ENCODE measurements around the gene TOMM40L.
A peak's percentile ranks its signal among the peaks of the same experiment; 100 is the strongest.

The TOMM40L gene

GRCh38 chr1:161197560-161198193 is 28.2 kb upstream of the TOMM40L start:
- DNase-seq, result no peak

- DNase-seq, result no peak
Observed at GRCh38 chr1:161198194-161198896, 27.5 kb upstream of the TOMM40L start.

- DNase-seq, result no peak
Observed at GRCh38 chr1:161198897-161199431, 26.9 kb upstream of the TOMM40L start, which contains the start of gene ADAMTS4. TSS of gene ADAMTS4 (minus strand) at chr1:161199054. CDS start at chr1:161198627, 427 bp downstream.

- DNase-seq, result no peak
Observed at GRCh38 chr1:161199506-161200139, 26.2 kb upstream of the TOMM40L start.

GRCh38 chr1:161200421-161200991 is 25.4 kb upstream of the TOMM40L start:
- DNase-seq, result peak; percentile 49

- DNase-seq, result no peak
Observed at GRCh38 chr1:161200992-161201835, 24.6 kb upstream of the TOMM40L start.

- peak; percentile 95 for DNase-seq
Observed at GRCh38 chr1:161201836-161202712, 23.8 kb upstream of the TOMM40L start, which contains the start of gene NDUFS2. TSS of gene NDUFS2 (plus strand) at chr1:161202367. CDS start at chr1:161202386, 19 bp downstream.

GRCh38 chr1:161206411-161207140 is 19.3 kb upstream of the TOMM40L start:
- no peak for DNase-seq

- DNase-seq, result no peak
Observed at GRCh38 chr1:161207173-161207572, 18.7 kb upstream of the TOMM40L start.

- peak; percentile 81 for DNase-seq
Observed at GRCh38 chr1:161209790-161210409, 16.0 kb upstream of the TOMM40L start.

- DNase-seq, result no peak
Observed at GRCh38 chr1:161214369-161214768, 11.5 kb upstream of the TOMM40L start.

GRCh38 chr1:161215076-161215475 is 10.8 kb upstream of the TOMM40L start, which contains the start of gene FCER1G:
TSS of gene FCER1G (plus strand) at chr1:161215295. CDS start at chr1:161215322, 27 bp downstream.
- no peak for DNase-seq

GRCh38 chr1:161216945-161217712 is 8.7 kb upstream of the TOMM40L start:
- no peak for DNase-seq

GRCh38 chr1:161217831-161218230 is 8.0 kb upstream of the TOMM40L start:
- no peak for DNase-seq

- no peak for DNase-seq
Observed at GRCh38 chr1:161218301-161219077, 7.4 kb upstream of the TOMM40L start.

- no peak for DNase-seq
Observed at GRCh38 chr1:161219078-161219892, 6.6 kb upstream of the TOMM40L start.

GRCh38 chr1:161220002-161220401 is 5.9 kb upstream of the TOMM40L start:
- no peak for DNase-seq

All from stimulated activated CD8-positive, alpha-beta memory T cell treated with anti-CD3 and anti-CD28 coated beads, Interleukin-4, amount 100 ng/mL, for 48 hours (primary cell).